Measurements from ENCODE around the gene CTSS. TPM values are rescaled to one million over a fixed set of nuclear protein-coding genes. Genes with fewer than 3 reads are reported as not detected.
A peak's percentile ranks its signal among the peaks of the same experiment; 100 is the strongest.

Gene CTSS
- polyA plus RNA-seq, 2 of the 4 experiments (the other 2 are of a cell fraction) = 9.4 to 29.6 TPM

- Histone ChIP-seq H3K4me2 (peak overlapping the region; percentile 86), H3K9me3 (no peaks in the 10 kb centered on the region), H3K27ac (peak overlapping the region; percentile 75 to 88), H3K4me3 (peak overlapping the region; percentile 66), H3K4me1 (peaks cover 13% of the 10 kb centered on the region; the same call in 2 of the 3 replicates)
- POLR2A ChIA-PET = interaction anchor here (0.5 to 2.4 kb wide), 8 partner anchors 67 to 333 kb away, joined by 3 to 19 read pairs (median 4); partner anchors contain the start of genes ENSA, MCL1 and RPRD2
- ATAC-seq (peak in 1 of 2 experiments; percentile 42; a peak in 3 of 6 replicates), DNase-seq (ENCODE audit: low read depth in 1 of 2, low spot score in 1 of 2) (peak in 1 of 2 experiments; percentile 12), FAIRE-seq (no peak)
- 1% methylated on average over 6 of the region's 6 CpGs for WGBS (ENCODE audit: missing lambda C conversion rate)
- CTCF ChIA-PET = interaction anchor here (1.1 to 1.5 kb wide), 5 partner anchors 8 to 441 kb away, joined by 3 to 10 read pairs (median 3); no protein-coding TSS in a partner anchor
- TF ChIP-seq CTCF (IDR thresholded peaks at IDR 0.05) = no peak
- no peak for TF ChIP-seq HDAC2 (IDR thresholded peaks at IDR 0.05)
- no peak for TF ChIP-seq BCL3 (IDR thresholded peaks at IDR 0.05)
- TF ChIP-seq EHF (CRISPR knock-in tag; IDR thresholded peaks at IDR 0.05) = no peak
- no peak for TF ChIP-seq CEBPB (IDR thresholded peaks at IDR 0.05)
These were observed 69.0 kb downstream of the CTSS start for GRCh38 chr1:150696590-150696989.

- Histone ChIP-seq H3K4me2 (peak overlapping the region; percentile 86), H3K9me3 (no peaks in the 10 kb centered on the region), H3K4me3 (peak overlapping the region; percentile 66), H3K27ac (peak overlapping the region; percentile 75 to 88; a peak in 2 of 6 replicates), H3K4me1 (peaks cover 13% of the 10 kb centered on the region; the same call in 2 of the 3 replicates)
- FAIRE-seq (no peak), ATAC-seq (no peak), DNase-seq (ENCODE audit: low read depth in 1 of 2, low spot score in 1 of 2) (peak in 1 of 2 experiments; percentile 5)
- ChIA-PET CTCF (interaction anchor here (1.1 to 1.3 kb wide), 4 partner anchors 8 to 440 kb away, joined by 3 to 4 read pairs (median 3); no protein-coding TSS in a partner anchor), POLR2A (interaction anchor here (0.5 to 2.4 kb wide), 3 partner anchors 9 to 267 kb away, joined by 3 to 19 read pairs (median 4); partner anchors contain the start of gene ENSA)
- 2% methylated on average over 1 of the region's 1 CpG for WGBS (ENCODE audit: missing lambda C conversion rate)
- TF ChIP-seq RAD21 (conservative IDR thresholded peaks at IDR 0.05 in 1 of 2, IDR thresholded peaks at IDR 0.05 in 1 of 2) (no peak), HOXB5 (CRISPR knock-in tag; IDR thresholded peaks at IDR 0.05) (no peak), ZC3H11A (IDR thresholded peaks at IDR 0.05) (no peak), KDM1A (IDR thresholded peaks at IDR 0.05; ENCODE audit: low read depth) (no peak), USF2 (IDR thresholded peaks at IDR 0.05) (no peak), CHD4 (IDR thresholded peaks at IDR 0.05; ENCODE audit: borderline replicate concordance) (no peak), CTCF (IDR thresholded peaks at IDR 0.05) (no peak), MAX (IDR thresholded peaks at IDR 0.05) (no peak), GATA3 (IDR thresholded peaks at IDR 0.05; ENCODE audit: borderline replicate concordance) (no peak)
These were observed 69.4 kb downstream of the CTSS start for GRCh38 chr1:150696162-150696561.

- Histone ChIP-seq H3K4me2 (peak overlapping the region; percentile 86), H3K9me3 (no peaks in the 10 kb centered on the region), H3K4me3 (no peak overlapping the region; the same call in 1 of the 3 replicates), H3K4me1 (peaks cover 13% of the 10 kb centered on the region; the same call in 2 of the 3 replicates), H3K27ac (no peak overlapping the region)
- CTCF ChIA-PET = interaction anchor here (0.6 kb wide), 1 partner anchor 233 kb away, joined by 3 read pairs; no protein-coding TSS in a partner anchor
- ATAC-seq = no peak
- POLR2A ChIA-PET = interaction anchor here (0.8 to 2.4 kb wide), 2 partner anchors 9 to 66 kb away, joined by 3 to 19 read pairs; partner anchors contain the start of gene ENSA
- 85% methylated on average over 4 of the region's 4 CpGs for WGBS (ENCODE audit: missing lambda C conversion rate)
- DNase-seq (ENCODE audit: low read depth in 1 of 2, low spot score in 1 of 2) = no peak
- FAIRE-seq = no peak
- TF ChIP-seq EHMT2 (IDR thresholded peaks at IDR 0.05; ENCODE audit: low read depth) = no peak
- no peak for TF ChIP-seq MAFK (IDR thresholded peaks at IDR 0.05; ENCODE audit: partially characterized antibody)
- TF ChIP-seq JUNB (IDR thresholded peaks at IDR 0.05) = no peak
- TF ChIP-seq MYC (IDR thresholded peaks at IDR 0.05; ENCODE audit: borderline replicate concordance, low read length) = no peak
- TF ChIP-seq HDAC2 (IDR thresholded peaks at IDR 0.05) = no peak
- no peak for TF ChIP-seq BHLHE40 (IDR thresholded peaks at IDR 0.05; ENCODE audit: low read depth, low read length)
- no peak for TF ChIP-seq CHD4 (IDR thresholded peaks at IDR 0.05; ENCODE audit: borderline replicate concordance)
- TF ChIP-seq PHF8 (IDR thresholded peaks at IDR 0.05; ENCODE audit: borderline replicate concordance, low read depth) = no peak
- TF ChIP-seq TFCP2L1 (CRISPR knock-in tag; IDR thresholded peaks at IDR 0.05) = no peak
- no peak for TF ChIP-seq CTCF (IDR thresholded peaks at IDR 0.05)
- TF ChIP-seq RNF2 (IDR thresholded peaks at IDR 0.05; ENCODE audit: borderline replicate concordance, low read depth) = no peak
These were observed 70.0 kb downstream of the CTSS start for GRCh38 chr1:150695561-150695960.

Measured in A549 (cell line).